SK-N-SH treated with all-trans-retinoic acid at 6 μM for 48 hours (cell line): Measurements from ENCODE around the gene DCPS.
A peak's percentile ranks its signal among the peaks of the same experiment; 100 is the strongest.
"Not testable (repeated sequence)": the region's sequence is repeated elsewhere in the genome, so short reads cannot be mapped to it uniquely, and the experiment has no call there.

Experiments used
- ATAC-seq: fragments of 200-7000 bp; cut with Tn5 transposase; 3 replicates; pipeline ENCODE4 v1.9.1; 2020; ENCODE audit warnings: mild to moderate bottlenecking, moderate library complexity
- BACH2 ChIP-seq: fragments of 250-450 bp; sonication (Bioruptor Pico); IDR thresholded peaks from 2 replicates; pipeline ENCODE4 v1.9.0; 2021; ENCODE audit warnings: mild to moderate bottlenecking, borderline replicate concordance
- CSRNP3 ChIP-seq: fragments of 250-450 bp; sonication (Bioruptor Pico); IDR thresholded peaks from 2 replicates; pipeline ENCODE4 v1.5.1; 2021; ENCODE audit warnings: mild to moderate bottlenecking, moderate library complexity
- ESRRG ChIP-seq: fragments of 250-450 bp; sonication (Bioruptor Pico); IDR thresholded peaks from 2 replicates; pipeline ENCODE4 v1.6.1; 2021; ENCODE audit warnings: mild to moderate bottlenecking
- ISL1 ChIP-seq: fragments of 250-450 bp; sonication (Bioruptor Pico); IDR thresholded peaks from 2 replicates; pipeline ENCODE4 v2.1.2; 2022; ENCODE audit warnings: mild to moderate bottlenecking, moderate library complexity
- PPARA ChIP-seq: fragments of 250-450 bp; sonication (Bioruptor Pico); IDR thresholded peaks from 2 replicates; pipeline ENCODE4 v1.5.0; 2020; ENCODE audit warnings: mild to moderate bottlenecking, borderline replicate concordance
- RARB ChIP-seq: fragments of 250-450 bp; sonication (Bioruptor Pico); IDR thresholded peaks from 2 replicates; pipeline ENCODE4 v1.8.0; 2021; ENCODE audit warnings: mild to moderate bottlenecking, moderate library complexity
- SNAI2 ChIP-seq: fragments of 250-450 bp; sonication (Bioruptor Pico); IDR thresholded peaks from 2 replicates; pipeline ENCODE4 v1.5.0; 2020; ENCODE audit warnings: mild to moderate bottlenecking, moderate library complexity
- TCF4 ChIP-seq: fragments of 250-450 bp; sonication (Bioruptor Pico); IDR thresholded peaks from 2 replicates; pipeline ENCODE4 v1.8.0; 2021; ENCODE audit warnings: mild to moderate bottlenecking, moderate library complexity, borderline replicate concordance
- TOX ChIP-seq: fragments of 250-450 bp; sonication (Bioruptor Pico); IDR thresholded peaks from 2 replicates; pipeline ENCODE4 v1.8.0; 2021; ENCODE audit warnings: mild to moderate bottlenecking, moderate library complexity, borderline replicate concordance
- ZC3H10 ChIP-seq: fragments of 250-450 bp; sonication (Bioruptor Pico); IDR thresholded peaks from 2 replicates; pipeline ENCODE4 v1.5.1; 2021; ENCODE audit warnings: mild to moderate bottlenecking, moderate library complexity
- ZFP30 ChIP-seq: fragments of 450-650 bp; formaldehyde crosslinking; IDR thresholded peaks from 2 replicates; pipeline ENCODE4 v1.5.0; 2022; ENCODE audit warnings: mild to moderate bottlenecking, moderate library complexity
- ZNF565 ChIP-seq: fragments of 450-650 bp; formaldehyde crosslinking; conservative IDR thresholded peaks from 2 replicates; pipeline ENCODE4 v1.5.0; 2020; ENCODE audit warnings: low read depth, mild to moderate bottlenecking, moderate library complexity
- ZNF70 ChIP-seq: fragments of 450-650 bp; formaldehyde crosslinking; IDR thresholded peaks from 2 replicates; pipeline ENCODE4 v1.5.0; 2020; ENCODE audit warnings: mild to moderate bottlenecking, moderate library complexity
- ZNF8 ChIP-seq: fragments of 450-650 bp; formaldehyde crosslinking; IDR thresholded peaks from 2 replicates; pipeline ENCODE4 v1.5.0; 2020; ENCODE audit warnings: mild to moderate bottlenecking, moderate library complexity
- TF ChIP-seq, protein P1 (sequence below): fragments of 250-450 bp; sonication (Bioruptor Pico); IDR thresholded peaks from 2 replicates; pipeline ENCODE4 v1.8.0; 2020; ENCODE audit warnings: mild to moderate bottlenecking, moderate library complexity, borderline replicate concordance
- TF ChIP-seq, protein P2 (sequence below): fragments of 250-450 bp; sonication (Bioruptor Pico); IDR thresholded peaks from 2 replicates; pipeline ENCODE4 v1.5.0; 2020; ENCODE audit warnings: mild to moderate bottlenecking, moderate library complexity
- TF ChIP-seq, protein P3 (sequence below): fragments of 250-450 bp; sonication (Bioruptor Pico); IDR thresholded peaks from 2 replicates; pipeline ENCODE4 v1.8.0; 2021; ENCODE audit warnings: low read depth, mild to moderate bottlenecking, moderate library complexity, borderline replicate concordance

Gene DCPS

DNA sequence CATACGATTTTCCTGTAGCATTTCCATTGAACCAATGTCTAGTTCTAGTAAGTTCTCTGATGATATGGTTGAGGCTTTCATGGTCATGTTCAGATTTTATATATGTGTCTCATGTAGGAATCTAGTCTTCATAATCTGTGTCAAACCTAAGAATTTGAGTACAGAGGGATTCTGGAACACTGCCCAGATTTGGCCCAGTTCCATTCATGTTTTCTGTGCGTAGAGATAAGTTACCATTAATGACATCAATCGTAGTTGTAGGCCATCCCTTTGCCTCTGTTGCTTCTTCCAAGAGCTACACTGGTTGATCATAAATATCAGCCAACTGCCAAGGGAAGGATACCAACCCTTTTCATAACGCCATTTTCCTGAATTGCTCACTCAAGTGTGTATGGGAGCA lies 74.9 kb downstream of the DCPS start:
- TF ChIP-seq SNAI2 (CRISPR knock-in tag) (no peak), ISL1 (CRISPR knock-in tag) (no peak), PPARA (no peak), CSRNP3 (CRISPR knock-in tag) (no peak), ZC3H10 (CRISPR knock-in tag) (no peak)
- ATAC-seq, result peak; percentile 48; the same call in 2 of the 3 replicates

- no peak for ATAC-seq
- TF ChIP-seq SNAI2 (CRISPR knock-in tag), result no peak
- no peak for TF ChIP-seq ZNF8 (CRISPR knock-in tag)
- no peak for TF ChIP-seq TOX (CRISPR knock-in tag)
- TF ChIP-seq ESRRG (CRISPR knock-in tag), result no peak
- TF ChIP-seq, protein P1, sequence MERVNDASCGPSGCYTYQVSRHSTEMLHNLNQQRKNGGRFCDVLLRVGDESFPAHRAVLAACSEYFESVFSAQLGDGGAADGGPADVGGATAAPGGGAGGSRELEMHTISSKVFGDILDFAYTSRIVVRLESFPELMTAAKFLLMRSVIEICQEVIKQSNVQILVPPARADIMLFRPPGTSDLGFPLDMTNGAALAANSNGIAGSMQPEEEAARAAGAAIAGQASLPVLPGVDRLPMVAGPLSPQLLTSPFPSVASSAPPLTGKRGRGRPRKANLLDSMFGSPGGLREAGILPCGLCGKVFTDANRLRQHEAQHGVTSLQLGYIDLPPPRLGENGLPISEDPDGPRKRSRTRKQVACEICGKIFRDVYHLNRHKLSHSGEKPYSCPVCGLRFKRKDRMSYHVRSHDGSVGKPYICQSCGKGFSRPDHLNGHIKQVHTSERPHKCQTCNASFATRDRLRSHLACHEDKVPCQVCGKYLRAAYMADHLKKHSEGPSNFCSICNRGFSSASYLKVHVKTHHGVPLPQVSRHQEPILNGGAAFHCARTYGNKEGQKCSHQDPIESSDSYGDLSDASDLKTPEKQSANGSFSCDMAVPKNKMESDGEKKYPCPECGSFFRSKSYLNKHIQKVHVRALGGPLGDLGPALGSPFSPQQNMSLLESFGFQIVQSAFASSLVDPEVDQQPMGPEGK, result no peak
- TF ChIP-seq ZFP30 (CRISPR knock-in tag), result no peak
- no peak for TF ChIP-seq TCF4 (CRISPR knock-in tag)
- TF ChIP-seq ISL1 (CRISPR knock-in tag), result no peak
- TF ChIP-seq ZC3H10 (CRISPR knock-in tag), result no peak
- TF ChIP-seq, protein P2, sequence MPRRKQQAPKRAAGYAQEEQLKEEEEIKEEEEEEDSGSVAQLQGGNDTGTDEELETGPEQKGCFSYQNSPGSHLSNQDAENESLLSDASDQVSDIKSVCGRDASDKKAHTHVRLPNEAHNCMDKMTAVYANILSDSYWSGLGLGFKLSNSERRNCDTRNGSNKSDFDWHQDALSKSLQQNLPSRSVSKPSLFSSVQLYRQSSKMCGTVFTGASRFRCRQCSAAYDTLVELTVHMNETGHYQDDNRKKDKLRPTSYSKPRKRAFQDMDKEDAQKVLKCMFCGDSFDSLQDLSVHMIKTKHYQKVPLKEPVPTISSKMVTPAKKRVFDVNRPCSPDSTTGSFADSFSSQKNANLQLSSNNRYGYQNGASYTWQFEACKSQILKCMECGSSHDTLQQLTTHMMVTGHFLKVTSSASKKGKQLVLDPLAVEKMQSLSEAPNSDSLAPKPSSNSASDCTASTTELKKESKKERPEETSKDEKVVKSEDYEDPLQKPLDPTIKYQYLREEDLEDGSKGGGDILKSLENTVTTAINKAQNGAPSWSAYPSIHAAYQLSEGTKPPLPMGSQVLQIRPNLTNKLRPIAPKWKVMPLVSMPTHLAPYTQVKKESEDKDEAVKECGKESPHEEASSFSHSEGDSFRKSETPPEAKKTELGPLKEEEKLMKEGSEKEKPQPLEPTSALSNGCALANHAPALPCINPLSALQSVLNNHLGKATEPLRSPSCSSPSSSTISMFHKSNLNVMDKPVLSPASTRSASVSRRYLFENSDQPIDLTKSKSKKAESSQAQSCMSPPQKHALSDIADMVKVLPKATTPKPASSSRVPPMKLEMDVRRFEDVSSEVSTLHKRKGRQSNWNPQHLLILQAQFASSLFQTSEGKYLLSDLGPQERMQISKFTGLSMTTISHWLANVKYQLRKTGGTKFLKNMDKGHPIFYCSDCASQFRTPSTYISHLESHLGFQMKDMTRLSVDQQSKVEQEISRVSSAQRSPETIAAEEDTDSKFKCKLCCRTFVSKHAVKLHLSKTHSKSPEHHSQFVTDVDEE (CRISPR knock-in tag), result no peak
- no peak for TF ChIP-seq RARB
- TF ChIP-seq, protein P3, sequence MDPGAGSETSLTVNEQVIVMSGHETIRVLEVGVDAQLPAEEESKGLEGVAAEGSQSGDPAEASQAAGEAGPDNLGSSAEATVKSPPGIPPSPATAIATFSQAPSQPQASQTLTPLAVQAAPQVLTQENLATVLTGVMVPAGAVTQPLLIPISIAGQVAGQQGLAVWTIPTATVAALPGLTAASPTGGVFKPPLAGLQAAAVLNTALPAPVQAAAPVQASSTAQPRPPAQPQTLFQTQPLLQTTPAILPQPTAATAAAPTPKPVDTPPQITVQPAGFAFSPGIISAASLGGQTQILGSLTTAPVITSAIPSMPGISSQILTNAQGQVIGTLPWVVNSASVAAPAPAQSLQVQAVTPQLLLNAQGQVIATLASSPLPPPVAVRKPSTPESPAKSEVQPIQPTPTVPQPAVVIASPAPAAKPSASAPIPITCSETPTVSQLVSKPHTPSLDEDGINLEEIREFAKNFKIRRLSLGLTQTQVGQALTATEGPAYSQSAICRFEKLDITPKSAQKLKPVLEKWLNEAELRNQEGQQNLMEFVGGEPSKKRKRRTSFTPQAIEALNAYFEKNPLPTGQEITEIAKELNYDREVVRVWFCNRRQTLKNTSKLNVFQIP, result no peak
- TF ChIP-seq BACH2 (CRISPR knock-in tag), result no peak
Observed at GRCh38 chr11:126380909-126381308, 77.0 kb downstream of the DCPS start.

- not testable (repeated sequence) for ATAC-seq
Observed at GRCh38 chr11:126381960-126382359, 78.1 kb downstream of the DCPS start.

DNA sequence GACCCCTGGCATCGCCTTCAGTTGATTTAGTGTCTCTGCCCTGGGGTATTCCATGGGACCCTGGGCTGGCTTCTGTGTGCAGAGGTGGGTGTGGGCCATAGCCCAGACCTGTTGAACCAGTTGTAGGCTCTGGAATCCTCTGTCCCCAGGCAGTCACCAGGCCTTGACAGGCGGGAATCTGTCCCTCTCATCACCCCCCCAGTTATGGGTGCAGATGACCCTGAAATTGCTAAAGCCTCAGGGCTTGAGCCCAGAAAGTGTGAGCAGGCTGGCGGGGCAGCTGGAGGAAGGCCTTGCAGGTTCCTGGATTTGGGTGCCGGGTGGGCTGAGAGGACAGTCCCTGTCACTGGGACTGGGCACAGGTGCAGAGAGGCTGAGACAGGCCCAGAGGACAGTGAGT lies 78.8 kb downstream of the DCPS start:
- ATAC-seq, result not testable (repeated sequence)

GRCh38 chr11:126383339-126384335 lies 79.8 kb downstream of the DCPS start:
- TF ChIP-seq ZC3H10 (CRISPR knock-in tag) (no peak), ISL1 (CRISPR knock-in tag) (no peak), TOX (CRISPR knock-in tag) (no peak), ZNF70 (CRISPR knock-in tag) (no peak), ZNF565 (CRISPR knock-in tag) (no peak), ESRRG (CRISPR knock-in tag) (no peak), BACH2 (CRISPR knock-in tag) (no peak)
- TF ChIP-seq, protein P1, result no peak
- ATAC-seq, result no peak
